GM12873 (cell line): ENCODE data around the gene ZNF554.
A peak's percentile ranks its signal among the peaks of the same experiment; 100 is the strongest.

Experiments
- TF ChIP-seq, protein P1 (sequence below): IDR thresholded peaks from 2 replicates; pipeline ENCODE4 v1.5.1; 2012; ENCODE audit warnings: low read depth, mild to moderate bottlenecking, moderate library complexity, low read length, control low read depth; ENCODE audit not compliant: insufficient read depth; ENCODE audit errors: missing control alignments

Gene ZNF554

GRCh38 chr19:2834294-2834871, 14.7 kb downstream of the ZNF554 start:
- TF ChIP-seq, protein P1, sequence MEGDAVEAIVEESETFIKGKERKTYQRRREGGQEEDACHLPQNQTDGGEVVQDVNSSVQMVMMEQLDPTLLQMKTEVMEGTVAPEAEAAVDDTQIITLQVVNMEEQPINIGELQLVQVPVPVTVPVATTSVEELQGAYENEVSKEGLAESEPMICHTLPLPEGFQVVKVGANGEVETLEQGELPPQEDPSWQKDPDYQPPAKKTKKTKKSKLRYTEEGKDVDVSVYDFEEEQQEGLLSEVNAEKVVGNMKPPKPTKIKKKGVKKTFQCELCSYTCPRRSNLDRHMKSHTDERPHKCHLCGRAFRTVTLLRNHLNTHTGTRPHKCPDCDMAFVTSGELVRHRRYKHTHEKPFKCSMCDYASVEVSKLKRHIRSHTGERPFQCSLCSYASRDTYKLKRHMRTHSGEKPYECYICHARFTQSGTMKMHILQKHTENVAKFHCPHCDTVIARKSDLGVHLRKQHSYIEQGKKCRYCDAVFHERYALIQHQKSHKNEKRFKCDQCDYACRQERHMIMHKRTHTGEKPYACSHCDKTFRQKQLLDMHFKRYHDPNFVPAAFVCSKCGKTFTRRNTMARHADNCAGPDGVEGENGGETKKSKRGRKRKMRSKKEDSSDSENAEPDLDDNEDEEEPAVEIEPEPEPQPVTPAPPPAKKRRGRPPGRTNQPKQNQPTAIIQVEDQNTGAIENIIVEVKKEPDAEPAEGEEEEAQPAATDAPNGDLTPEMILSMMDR: no peak

DNA sequence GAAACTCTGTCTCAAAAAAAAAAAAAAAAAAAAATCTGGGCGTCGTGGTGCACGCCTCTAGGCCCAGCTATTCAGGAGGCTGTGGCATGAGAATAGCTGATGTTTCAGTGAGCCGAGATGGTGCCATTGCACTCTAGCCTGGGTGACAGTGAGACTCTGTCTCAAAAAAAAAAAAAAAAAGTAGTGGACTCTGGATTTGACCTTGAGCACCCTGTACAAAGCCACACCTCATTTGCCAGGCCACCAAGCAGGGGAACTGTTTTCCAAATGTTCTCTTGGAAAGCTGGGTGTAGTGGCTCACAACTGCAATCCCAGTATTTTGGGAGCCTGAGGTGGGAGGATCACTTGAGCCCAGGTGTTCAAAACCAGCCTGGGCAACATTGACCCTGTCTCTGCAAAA, 17.8 kb downstream of the ZNF554 start:
- TF ChIP-seq, protein P1: no peak

DNA sequence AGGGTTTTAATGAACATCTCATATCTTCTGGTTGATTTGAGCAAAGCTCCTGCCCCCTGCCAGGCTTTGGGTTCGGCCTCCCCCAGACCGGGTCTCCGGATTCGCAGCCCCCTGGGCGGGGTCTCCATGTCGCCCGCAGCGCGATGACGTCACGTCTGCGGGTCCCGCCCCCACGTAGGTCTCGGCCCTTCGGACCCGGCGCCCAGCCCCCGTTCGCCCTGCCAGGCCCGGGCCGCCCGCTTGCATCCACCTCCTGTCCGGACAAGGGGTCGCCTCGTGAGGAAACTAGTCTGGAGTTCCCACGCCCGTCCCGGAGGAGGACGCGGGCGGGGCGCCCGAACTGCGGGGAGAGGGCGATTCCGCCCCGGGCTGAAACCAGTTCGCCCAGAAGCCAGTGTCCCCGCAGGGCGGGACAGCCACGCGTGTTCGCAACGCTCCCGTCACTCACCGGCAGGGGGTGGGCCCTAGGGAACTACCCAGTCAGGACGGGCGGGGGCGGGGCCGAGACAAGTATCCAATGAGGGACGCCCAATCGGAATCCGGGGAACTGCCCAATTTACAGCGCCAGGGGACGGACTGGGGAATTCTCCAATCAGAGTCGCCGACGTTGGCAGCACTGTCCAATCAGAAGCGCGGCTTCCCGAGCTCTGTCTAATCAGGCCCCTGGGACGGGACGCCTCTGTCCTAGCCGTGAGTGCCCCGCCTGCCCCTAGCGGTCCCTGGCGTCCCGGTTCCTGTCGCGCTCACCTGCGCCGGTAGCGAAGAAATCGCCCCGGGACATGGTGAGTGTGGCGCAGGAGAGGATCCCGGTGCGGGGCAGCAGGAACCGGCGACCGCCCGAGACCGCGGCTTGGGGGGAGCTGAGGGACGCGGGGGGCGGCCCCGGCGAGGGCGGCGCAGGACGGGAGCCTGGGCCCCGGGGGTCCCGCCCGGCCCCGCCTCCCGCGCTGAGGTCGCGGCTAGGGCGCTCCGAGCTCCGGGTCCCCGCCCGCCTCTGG, 21.4 kb downstream of the ZNF554 start, which contains the start of gene ZNF555:
ZNF555 (plus strand) TSS at position 682 of the 998 bp plus-strand sequence; CDS start at position 780, 98 bp downstream.
- TF ChIP-seq, protein P1: peak; percentile 60

GRCh38 chr19:2841855-2842574, 22.3 kb downstream of the ZNF554 start:
- TF ChIP-seq, protein P1: no peak

DNA sequence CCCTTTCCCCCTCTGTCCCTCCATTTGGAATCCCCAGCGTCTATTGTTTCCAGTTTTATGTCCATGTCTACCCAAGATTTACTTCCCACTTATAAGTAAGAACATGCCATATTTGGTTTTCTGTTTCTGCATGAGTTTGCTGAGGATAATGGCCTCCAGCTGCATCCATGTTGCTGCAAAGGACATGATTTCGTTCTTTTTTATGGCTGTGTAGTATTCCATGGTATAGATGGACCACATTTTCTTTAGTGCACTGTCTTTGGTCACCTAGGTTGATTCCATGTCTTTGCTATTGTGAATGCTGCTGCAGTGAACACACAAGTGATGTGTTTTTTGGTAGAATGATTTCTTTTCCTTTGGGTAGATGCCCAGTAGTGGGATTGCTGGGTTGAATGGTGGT, 25.4 kb downstream of the ZNF554 start:
- TF ChIP-seq, protein P1: no peak

GRCh38 chr19:2846180-2846894, 26.7 kb downstream of the ZNF554 start:
- TF ChIP-seq, protein P1: no peak
